SK-N-SH treated with all-trans-retinoic acid at 6 μM for 48 hours (cell line): ENCODE results near the gene OXNAD1.

Experiments used
- ATAC-seq: fragments of 200-7000 bp; cut with Tn5 transposase; 3 replicates; pipeline ENCODE4 v1.9.1; 2020; ENCODE audit warnings: mild to moderate bottlenecking, moderate library complexity
- ARNTL ChIP-seq: fragments of 450-650 bp; formaldehyde crosslinking; IDR thresholded peaks from 2 replicates; pipeline ENCODE4 v1.5.0; 2020; ENCODE audit warnings: low read depth, mild to moderate bottlenecking, moderate library complexity, borderline replicate concordance
- BACH2 ChIP-seq: fragments of 250-450 bp; sonication (Bioruptor Pico); IDR thresholded peaks from 2 replicates; pipeline ENCODE4 v1.9.0; 2021; ENCODE audit warnings: mild to moderate bottlenecking, borderline replicate concordance
- CSDC2 ChIP-seq: fragments of 250-450 bp; sonication (Bioruptor Pico); IDR thresholded peaks from 2 replicates; pipeline ENCODE4 v1.5.0; 2020; ENCODE audit warnings: mild to moderate bottlenecking, moderate library complexity
- ESRRG ChIP-seq: fragments of 250-450 bp; sonication (Bioruptor Pico); IDR thresholded peaks from 2 replicates; pipeline ENCODE4 v1.6.1; 2021; ENCODE audit warnings: mild to moderate bottlenecking
- ISL1 ChIP-seq: fragments of 250-450 bp; sonication (Bioruptor Pico); IDR thresholded peaks from 2 replicates; pipeline ENCODE4 v2.1.2; 2022; ENCODE audit warnings: mild to moderate bottlenecking, moderate library complexity
- OSR1 ChIP-seq: fragments of 250-450 bp; sonication (Bioruptor Pico); IDR thresholded peaks from 2 replicates; pipeline ENCODE4 v1.8.0; 2022; ENCODE audit warnings: moderate library complexity, mild to moderate bottlenecking, inconsistent platforms
- PPARA ChIP-seq: fragments of 250-450 bp; sonication (Bioruptor Pico); IDR thresholded peaks from 2 replicates; pipeline ENCODE4 v1.5.0; 2020; ENCODE audit warnings: mild to moderate bottlenecking, borderline replicate concordance
- RARB ChIP-seq: fragments of 250-450 bp; sonication (Bioruptor Pico); IDR thresholded peaks from 2 replicates; pipeline ENCODE4 v1.8.0; 2021; ENCODE audit warnings: mild to moderate bottlenecking, moderate library complexity
- SNAI2 ChIP-seq: fragments of 250-450 bp; sonication (Bioruptor Pico); IDR thresholded peaks from 2 replicates; pipeline ENCODE4 v1.5.0; 2020; ENCODE audit warnings: mild to moderate bottlenecking, moderate library complexity
- TOX ChIP-seq: fragments of 250-450 bp; sonication (Bioruptor Pico); IDR thresholded peaks from 2 replicates; pipeline ENCODE4 v1.8.0; 2021; ENCODE audit warnings: mild to moderate bottlenecking, moderate library complexity, borderline replicate concordance
- ZC3H10 ChIP-seq: fragments of 250-450 bp; sonication (Bioruptor Pico); IDR thresholded peaks from 2 replicates; pipeline ENCODE4 v1.5.1; 2021; ENCODE audit warnings: mild to moderate bottlenecking, moderate library complexity
- ZFP3 ChIP-seq: fragments of 250-450 bp; sonication (Bioruptor Pico); IDR thresholded peaks from 2 replicates; pipeline ENCODE4 v1.5.0; 2020; ENCODE audit warnings: mild to moderate bottlenecking, moderate library complexity
- ZNF8 ChIP-seq: fragments of 450-650 bp; formaldehyde crosslinking; IDR thresholded peaks from 2 replicates; pipeline ENCODE4 v1.5.0; 2020; ENCODE audit warnings: mild to moderate bottlenecking, moderate library complexity
- TF ChIP-seq, protein P1 (sequence below): fragments of 250-450 bp; sonication (Bioruptor Pico); IDR thresholded peaks from 2 replicates; pipeline ENCODE4 v1.5.0; 2020; ENCODE audit warnings: mild to moderate bottlenecking, moderate library complexity
- TF ChIP-seq, protein P2 (sequence below): fragments of 250-450 bp; sonication (Bioruptor Pico); IDR thresholded peaks from 2 replicates; pipeline ENCODE4 v1.5.1; 2021; ENCODE audit warnings: mild to moderate bottlenecking, moderate library complexity
- TF ChIP-seq, protein P3 (sequence below): fragments of 250-450 bp; sonication (Bioruptor Pico); IDR thresholded peaks from 2 replicates; pipeline ENCODE4 v1.8.0; 2021; ENCODE audit warnings: low read depth, mild to moderate bottlenecking, moderate library complexity, borderline replicate concordance
- TF ChIP-seq, protein P4 (sequence below): fragments of 250-450 bp; sonication (Bioruptor Pico); IDR thresholded peaks from 2 replicates; pipeline ENCODE4 v1.5.1; 2020; ENCODE audit warnings: low read depth, mild to moderate bottlenecking, moderate library complexity

OXNAD1 gene

DNA sequence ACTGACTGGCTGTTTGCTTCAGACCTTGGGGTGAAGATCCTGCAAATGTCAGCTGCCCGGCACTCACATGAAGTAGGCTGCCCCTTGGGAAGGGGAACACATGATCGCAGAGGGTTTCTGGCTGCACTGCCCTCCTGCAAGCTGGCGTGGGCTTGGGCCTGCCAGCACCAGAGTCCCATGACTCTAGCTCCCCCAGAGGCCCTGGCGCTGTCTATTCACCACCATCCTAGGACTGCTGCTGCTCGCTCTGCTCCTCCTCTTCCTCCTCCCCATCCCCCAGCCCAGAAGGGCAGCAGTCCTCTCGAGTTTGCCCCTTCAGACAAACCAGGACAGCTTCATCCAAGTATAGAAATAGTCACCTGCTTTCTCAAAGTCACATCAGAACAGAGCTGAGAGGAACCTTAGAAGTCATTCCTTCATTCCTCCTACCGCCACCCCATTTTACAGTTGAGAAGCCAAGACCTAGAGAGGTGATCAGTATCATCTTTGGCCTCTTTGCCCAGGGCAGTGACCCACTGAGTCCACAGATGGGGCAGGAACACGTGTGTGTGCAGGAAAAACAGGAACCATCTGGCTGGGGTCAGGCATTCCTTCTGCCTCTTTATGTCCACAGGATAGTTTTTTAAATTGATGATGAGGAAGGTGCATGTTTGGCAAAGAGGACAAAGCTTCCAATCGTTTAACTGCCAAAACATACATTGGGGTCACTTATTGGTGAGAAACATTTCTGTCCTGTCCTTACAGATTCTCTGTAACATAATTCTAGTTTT lies 13.5 kb upstream of the OXNAD1 start:
- ATAC-seq = no peak
- TF ChIP-seq CSDC2 (no peak), BACH2 (CRISPR knock-in tag) (no peak), SNAI2 (no peak), TOX (CRISPR knock-in tag) (no peak), ZFP3 (CRISPR knock-in tag) (no peak), ZC3H10 (CRISPR knock-in tag) (no peak), ESRRG (CRISPR knock-in tag) (no peak), PPARA (CRISPR knock-in tag) (no peak), OSR1 (CRISPR knock-in tag) (no peak), RARB (CRISPR knock-in tag) (no peak)
- TF ChIP-seq, protein P1, sequence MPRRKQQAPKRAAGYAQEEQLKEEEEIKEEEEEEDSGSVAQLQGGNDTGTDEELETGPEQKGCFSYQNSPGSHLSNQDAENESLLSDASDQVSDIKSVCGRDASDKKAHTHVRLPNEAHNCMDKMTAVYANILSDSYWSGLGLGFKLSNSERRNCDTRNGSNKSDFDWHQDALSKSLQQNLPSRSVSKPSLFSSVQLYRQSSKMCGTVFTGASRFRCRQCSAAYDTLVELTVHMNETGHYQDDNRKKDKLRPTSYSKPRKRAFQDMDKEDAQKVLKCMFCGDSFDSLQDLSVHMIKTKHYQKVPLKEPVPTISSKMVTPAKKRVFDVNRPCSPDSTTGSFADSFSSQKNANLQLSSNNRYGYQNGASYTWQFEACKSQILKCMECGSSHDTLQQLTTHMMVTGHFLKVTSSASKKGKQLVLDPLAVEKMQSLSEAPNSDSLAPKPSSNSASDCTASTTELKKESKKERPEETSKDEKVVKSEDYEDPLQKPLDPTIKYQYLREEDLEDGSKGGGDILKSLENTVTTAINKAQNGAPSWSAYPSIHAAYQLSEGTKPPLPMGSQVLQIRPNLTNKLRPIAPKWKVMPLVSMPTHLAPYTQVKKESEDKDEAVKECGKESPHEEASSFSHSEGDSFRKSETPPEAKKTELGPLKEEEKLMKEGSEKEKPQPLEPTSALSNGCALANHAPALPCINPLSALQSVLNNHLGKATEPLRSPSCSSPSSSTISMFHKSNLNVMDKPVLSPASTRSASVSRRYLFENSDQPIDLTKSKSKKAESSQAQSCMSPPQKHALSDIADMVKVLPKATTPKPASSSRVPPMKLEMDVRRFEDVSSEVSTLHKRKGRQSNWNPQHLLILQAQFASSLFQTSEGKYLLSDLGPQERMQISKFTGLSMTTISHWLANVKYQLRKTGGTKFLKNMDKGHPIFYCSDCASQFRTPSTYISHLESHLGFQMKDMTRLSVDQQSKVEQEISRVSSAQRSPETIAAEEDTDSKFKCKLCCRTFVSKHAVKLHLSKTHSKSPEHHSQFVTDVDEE (CRISPR knock-in tag) = no peak
- TF ChIP-seq, protein P2, sequence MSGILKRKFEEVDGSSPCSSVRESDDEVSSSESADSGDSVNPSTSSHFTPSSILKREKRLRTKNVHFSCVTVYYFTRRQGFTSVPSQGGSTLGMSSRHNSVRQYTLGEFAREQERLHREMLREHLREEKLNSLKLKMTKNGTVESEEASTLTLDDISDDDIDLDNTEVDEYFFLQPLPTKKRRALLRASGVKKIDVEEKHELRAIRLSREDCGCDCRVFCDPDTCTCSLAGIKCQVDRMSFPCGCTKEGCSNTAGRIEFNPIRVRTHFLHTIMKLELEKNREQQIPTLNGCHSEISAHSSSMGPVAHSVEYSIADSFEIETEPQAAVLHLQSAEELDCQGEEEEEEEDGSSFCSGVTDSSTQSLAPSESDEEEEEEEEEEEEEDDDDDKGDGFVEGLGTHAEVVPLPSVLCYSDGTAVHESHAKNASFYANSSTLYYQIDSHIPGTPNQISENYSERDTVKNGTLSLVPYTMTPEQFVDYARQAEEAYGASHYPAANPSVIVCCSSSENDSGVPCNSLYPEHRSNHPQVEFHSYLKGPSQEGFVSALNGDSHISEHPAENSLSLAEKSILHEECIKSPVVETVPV (CRISPR knock-in tag) = no peak
- TF ChIP-seq, all 23 proteins: peak for 0

DNA sequence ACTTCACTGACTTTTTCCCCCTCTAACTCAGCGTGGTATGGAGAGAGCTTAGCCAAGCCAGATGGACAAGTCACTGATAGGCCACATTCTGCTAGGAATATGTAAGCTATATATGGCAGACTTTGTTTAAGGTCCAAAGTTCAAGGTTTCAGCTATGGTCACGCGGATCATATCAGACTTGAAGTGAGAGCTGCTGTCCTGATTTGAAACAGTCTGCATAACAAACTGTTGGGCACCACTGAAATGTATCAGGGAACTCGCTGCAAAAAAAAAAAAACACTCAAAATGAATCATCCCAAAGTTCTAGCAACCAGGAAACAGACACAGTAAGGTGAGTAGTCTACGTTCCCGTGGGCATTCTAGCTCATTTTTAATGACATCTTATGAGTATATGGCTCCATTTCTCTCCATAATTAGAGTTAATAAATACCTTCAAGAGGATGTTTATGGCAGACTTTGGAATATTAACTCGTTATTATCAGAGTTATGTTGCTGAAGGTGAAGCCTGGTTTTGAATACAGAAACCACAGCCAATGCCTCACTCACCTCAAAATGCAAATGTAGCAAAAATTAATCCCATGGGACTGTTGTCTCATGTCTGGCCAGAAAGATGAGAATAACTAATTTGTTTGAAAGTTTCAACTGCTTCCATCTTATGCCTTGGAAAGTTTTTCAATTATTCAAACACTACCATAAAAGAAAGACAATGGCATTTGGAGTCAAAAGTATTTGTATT lies 12.6 kb upstream of the OXNAD1 start:
- TF ChIP-seq CSDC2 (no peak), ZC3H10 (CRISPR knock-in tag) (no peak), TOX (CRISPR knock-in tag) (no peak), ZFP3 (CRISPR knock-in tag) (no peak), ZNF8 (no peak), ISL1 (CRISPR knock-in tag) (no peak), ARNTL (no peak)
- TF ChIP-seq, protein P3, sequence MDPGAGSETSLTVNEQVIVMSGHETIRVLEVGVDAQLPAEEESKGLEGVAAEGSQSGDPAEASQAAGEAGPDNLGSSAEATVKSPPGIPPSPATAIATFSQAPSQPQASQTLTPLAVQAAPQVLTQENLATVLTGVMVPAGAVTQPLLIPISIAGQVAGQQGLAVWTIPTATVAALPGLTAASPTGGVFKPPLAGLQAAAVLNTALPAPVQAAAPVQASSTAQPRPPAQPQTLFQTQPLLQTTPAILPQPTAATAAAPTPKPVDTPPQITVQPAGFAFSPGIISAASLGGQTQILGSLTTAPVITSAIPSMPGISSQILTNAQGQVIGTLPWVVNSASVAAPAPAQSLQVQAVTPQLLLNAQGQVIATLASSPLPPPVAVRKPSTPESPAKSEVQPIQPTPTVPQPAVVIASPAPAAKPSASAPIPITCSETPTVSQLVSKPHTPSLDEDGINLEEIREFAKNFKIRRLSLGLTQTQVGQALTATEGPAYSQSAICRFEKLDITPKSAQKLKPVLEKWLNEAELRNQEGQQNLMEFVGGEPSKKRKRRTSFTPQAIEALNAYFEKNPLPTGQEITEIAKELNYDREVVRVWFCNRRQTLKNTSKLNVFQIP (CRISPR knock-in tag) = no peak
- TF ChIP-seq, protein P1 (CRISPR knock-in tag) = no peak
- TF ChIP-seq, protein P4, sequence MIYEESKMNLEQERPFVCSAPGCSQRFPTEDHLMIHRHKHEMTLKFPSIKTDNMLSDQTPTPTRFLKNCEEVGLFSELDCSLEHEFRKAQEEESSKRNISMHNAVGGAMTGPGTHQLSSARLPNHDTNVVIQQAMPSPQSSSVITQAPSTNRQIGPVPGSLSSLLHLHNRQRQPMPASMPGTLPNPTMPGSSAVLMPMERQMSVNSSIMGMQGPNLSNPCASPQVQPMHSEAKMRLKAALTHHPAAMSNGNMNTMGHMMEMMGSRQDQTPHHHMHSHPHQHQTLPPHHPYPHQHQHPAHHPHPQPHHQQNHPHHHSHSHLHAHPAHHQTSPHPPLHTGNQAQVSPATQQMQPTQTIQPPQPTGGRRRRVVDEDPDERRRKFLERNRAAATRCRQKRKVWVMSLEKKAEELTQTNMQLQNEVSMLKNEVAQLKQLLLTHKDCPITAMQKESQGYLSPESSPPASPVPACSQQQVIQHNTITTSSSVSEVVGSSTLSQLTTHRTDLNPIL = no peak
- TF ChIP-seq, all 23 proteins: peak for 0

DNA sequence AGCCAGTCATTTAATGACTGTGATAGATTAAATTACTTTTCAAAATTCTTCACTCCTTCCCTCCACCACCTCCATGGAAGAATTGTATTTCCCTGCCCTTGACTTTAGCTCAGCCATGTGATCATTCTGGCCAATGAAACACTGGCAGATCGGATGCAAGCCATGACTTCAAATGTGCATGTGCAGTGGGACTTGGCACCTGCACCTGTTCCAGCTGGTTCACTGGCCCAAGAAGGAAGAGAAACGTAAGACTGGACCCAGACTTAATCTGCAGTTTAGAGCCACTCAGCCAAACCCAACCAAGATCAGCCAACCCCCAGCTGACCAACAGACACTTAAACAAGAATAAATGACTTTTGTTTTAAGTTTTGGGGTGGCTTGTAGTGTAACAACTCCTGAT lies 12.0 kb upstream of the OXNAD1 start:
- no peak for TF ChIP-seq TOX (CRISPR knock-in tag)
- TF ChIP-seq ZFP3 (CRISPR knock-in tag) = no peak
- no peak for TF ChIP-seq OSR1 (CRISPR knock-in tag)
- TF ChIP-seq BACH2 (CRISPR knock-in tag) = no peak
- no peak for ATAC-seq

More for the DNA sequence above, 12.6 kb upstream of the OXNAD1 start:
- no peak for ATAC-seq
